Stimulated activated CD4-positive, alpha-beta T cell treated with anti-CD3 and anti-CD28 coated beads, TNF-alpha, amount 100 ng/mL, for 1 hour (primary cell): ENCODE measurements around the gene PHLDB3.

ENCODE experiments used
- DNase-seq, 3 donors: peaks; one replicate each; pipeline ENCODE4 v3.0.0-alpha.2; 2020; ENCODE audit warnings: low read depth in 3 of 3, low spot score in 1 of 3

Gene PHLDB3

DNA sequence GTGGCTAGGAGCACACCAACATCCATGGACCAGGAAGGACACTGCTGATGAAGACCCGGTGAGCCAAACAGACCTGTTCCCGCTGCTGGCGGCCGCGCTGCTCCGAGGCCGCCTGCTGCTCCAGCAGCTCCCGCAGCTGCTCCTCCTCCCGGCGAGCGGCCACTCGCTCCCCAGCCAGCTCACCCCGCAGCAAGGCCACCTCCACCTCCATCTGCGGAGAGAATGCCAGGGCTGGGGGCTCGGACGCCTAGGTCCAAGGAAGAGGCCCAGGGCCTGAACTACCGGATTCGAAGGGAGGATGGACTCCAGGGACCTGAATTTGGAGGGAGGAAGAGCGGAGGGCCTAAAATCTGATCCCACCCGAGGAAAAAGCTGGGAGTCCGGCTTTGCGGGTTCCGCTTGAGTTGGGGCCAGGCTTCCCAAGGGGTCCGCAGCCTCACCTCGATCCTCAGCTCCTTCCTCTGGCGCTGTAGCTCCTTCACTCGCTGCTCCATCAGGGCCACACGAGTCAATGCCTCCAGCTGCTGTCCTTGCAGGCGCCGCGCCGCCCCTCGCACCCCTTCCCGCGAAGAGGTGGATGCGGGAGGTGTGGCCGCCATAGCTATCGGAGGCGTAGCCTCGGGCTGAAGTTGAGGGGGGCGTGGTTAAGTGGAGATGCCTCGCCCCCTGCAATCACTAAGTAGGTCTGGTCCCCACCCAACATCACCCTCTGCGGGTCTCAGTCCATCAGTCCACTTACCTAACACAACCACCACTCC is 2.7 kb downstream of the PHLDB3 start:
- no peak for DNase-seq

DNA sequence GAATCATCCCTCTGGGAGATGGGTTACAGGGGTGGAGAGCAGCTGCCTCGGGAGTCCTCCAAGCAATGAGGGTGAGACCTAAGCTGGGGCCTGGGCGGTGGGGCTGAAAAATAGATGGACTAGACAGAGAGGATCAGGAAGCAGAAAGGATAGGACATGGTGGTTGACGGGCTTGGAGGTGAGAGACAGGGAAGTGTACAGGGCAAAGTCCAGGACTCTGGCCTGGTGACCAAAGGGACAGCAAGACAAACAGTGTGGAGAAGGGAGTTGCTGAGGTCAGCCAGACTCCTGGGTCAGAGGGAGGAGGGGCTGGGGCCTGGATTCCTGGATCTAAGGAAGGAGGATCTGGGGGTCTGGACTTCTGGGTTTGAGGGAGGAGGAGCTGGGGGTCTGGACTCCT is 5.5 kb downstream of the PHLDB3 start:
- DNase-seq, result no peak

GRCh38 chr19:43498233-43498842 is 6.2 kb downstream of the PHLDB3 start:
- DNase-seq, result no peak

DNA sequence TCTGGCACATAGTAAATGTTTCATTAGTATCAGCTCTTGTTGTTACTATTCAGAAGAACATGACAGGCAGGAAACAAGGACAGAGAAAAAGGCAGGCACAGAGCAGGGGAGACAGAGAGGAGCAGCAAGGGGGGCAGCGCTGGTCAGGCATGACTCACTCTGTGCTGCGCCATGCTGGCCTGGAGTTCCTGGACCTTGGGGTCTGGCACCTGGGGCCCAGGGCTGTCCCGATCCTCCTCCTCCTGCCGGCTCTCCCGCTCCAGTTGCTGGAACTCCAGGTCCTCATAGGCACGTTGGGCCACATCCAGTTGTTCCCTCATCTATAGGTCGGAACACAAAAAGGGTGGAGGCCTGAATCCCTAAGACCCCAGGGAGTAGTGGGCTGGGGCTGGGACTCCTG is 7.6 kb downstream of the PHLDB3 start:
- DNase-seq, result no peak

DNA sequence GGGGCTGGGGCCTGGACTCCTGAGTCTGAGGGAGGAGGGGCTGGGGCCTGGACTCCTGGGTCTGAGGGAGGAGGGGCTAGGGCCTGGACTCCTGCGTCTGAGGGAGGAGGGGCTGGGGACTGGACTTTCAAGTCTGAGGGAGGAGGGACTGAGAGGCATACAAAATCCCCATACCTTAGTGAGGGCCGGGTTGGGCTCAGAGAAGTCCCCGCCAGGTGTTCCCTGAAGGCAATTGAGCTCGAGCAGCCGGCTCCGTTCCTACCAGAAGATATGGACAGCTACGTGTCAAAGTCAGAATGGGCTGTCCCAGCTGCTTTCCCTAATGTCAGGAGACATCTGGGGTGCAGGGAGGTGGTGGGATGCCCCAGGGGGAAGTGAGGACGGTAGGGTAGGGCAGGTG is 9.5 kb downstream of the PHLDB3 start:
- no peak for DNase-seq

- DNase-seq, result no peak
Observed at GRCh38 chr19:43490759-43491158, 13.8 kb downstream of the PHLDB3 start.

DNA sequence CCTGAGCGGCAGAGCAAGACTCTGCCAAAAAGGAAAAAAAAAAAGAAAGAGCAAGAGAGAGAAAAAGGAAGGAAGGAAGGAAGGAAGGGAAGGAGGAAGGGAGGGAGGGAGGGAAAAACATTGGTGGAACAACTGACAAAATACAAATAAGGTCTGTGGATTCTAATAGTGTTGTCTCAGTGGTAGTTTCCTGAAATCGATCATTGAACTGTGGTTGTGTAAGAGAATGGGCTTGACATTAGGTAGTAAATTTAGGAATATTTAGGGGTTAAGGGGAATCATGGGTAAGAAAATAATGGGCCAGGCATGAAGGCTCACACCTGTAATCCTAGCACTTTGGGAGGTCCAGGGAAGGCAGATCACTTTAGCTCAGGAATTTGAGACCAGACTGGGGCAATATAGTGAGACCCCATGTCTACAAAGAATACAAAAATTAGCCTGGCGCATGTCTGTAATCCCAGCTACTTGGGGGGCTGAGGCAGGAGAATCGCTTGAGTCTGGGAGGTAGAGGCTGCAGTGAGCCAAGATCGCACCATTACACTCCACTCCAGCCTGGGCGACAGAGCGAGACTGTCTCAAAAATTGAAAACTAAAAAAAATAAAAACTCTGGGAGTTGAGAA is 14.5 kb downstream of the PHLDB3 start:
- DNase-seq, result no peak

DNA sequence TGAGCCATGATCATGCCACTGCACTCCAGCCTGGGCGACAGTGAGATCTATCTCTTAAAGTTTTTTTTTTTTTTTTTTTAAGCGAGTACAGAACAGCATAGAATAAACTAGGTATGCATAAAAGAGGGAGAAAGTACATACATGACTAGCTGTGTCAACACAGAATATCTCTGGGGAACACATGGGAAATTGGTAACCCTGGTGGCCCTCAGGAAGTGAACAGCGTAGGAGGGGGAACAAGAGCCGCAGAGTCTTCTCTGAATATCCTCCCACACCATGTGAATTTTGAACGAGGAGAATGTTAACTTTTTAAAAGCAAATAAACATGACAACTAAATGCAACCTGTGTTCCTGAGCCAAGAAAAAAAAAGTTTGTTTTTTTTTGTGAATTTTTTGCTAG is 15.2 kb downstream of the PHLDB3 start:
- DNase-seq, result no peak

GRCh38 chr19:43488179-43488578 is 16.4 kb downstream of the PHLDB3 start:
- DNase-seq, result no peak

GRCh38 chr19:43486412-43486811 is 18.1 kb downstream of the PHLDB3 start:
- no peak for DNase-seq

DNA sequence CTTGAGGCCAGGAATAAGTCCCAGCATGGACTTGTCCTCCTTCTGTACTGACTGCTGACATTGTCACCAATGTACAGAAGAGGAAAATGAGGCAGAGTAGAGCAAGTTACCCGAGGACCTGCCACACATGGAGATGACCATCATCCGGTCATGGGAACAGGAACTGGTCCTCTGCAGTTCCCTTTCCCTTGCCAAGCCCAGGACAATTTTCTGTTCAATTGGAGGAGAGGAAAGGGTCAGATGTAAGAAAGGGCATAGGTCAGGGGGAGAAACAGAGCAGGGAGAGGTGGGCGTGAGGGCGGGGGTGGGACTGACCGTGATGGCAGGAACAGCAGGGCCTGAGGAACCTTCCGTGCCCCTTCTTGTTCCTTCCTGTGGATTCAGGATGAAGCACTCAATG is 18.6 kb downstream of the PHLDB3 start:
- no peak for DNase-seq

DNA sequence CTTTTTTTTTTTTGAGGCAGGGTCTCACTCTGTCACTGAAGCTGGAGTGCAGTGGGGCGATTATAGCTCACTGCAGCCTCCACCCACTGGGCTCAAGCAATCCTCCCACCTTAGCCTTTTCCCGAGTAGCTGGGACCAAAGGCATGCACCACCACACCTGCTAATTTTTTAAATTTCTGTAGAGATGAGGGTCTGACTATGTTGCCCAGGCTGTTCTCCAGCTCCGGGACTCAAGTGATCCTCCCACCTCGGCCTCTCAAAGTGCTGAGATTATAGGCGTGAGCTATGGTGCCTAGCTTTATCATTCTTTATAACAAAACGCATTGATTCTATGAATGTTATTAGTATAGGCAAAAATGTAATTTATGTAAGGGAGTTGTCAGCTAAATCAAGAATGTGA is 21.3 kb downstream of the PHLDB3 start:
- no peak for DNase-seq

DNA sequence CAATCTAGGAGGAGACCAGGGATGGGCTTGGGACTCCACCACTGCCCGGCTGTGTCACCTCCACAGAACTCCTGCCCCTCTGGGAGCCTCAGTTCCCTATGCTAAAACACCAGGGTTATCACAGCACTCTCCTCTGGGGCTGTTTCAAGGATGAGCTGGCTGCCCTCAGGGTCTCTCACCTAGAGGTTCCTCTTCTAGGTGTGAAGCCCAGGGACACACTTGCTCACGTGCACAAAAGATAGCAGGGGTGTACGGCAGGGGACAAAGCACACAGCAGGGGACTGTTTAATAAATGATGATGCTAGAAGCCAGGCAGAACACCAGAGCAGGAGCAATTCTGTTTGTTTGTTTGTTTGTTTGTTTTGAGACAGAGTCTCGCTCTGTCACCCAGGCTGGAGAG is 22.4 kb downstream of the PHLDB3 start:
- no peak for DNase-seq

- no peak for DNase-seq
Observed at GRCh38 chr19:43481701-43482100, 22.8 kb downstream of the PHLDB3 start.

- DNase-seq, result no peak
Observed at GRCh38 chr19:43480574-43480973, 24.0 kb downstream of the PHLDB3 start.

- DNase-seq, result no peak
Observed at GRCh38 chr19:43479961-43480561, 24.5 kb downstream of the PHLDB3 start.

GRCh38 chr19:43479226-43479625 is 25.3 kb downstream of the PHLDB3 start:
- no peak for DNase-seq

GRCh38 chr19:43478323-43478722 is 26.2 kb downstream of the PHLDB3 start:
- DNase-seq, result no peak

GRCh38 chr19:43476606-43477005 is 27.9 kb downstream of the PHLDB3 start:
- no peak for DNase-seq

GRCh38 chr19:43474986-43475705 is 29.4 kb downstream of the PHLDB3 start:
- DNase-seq, result peak; percentile 84 to 99 (median 87)

GRCh38 chr19:43474487-43474886 is 30.1 kb downstream of the PHLDB3 start:
- DNase-seq, result no peak
